Activated T-helper 1 cell treated with anti-CD3 and anti-CD28 coated beads, Interleukin-2, amount 50 U/mL, for 16 hours (primary cell): ENCODE measurements around the gene ARHGAP11A.

Experiments used
- DNase-seq, 2 donors: peaks; one replicate each; pipeline ENCODE4 v3.0.0-alpha.2; 2020; ENCODE audit warnings: low read depth in 1 of 2, low spot score in 1 of 2

Gene ARHGAP11A

DNA sequence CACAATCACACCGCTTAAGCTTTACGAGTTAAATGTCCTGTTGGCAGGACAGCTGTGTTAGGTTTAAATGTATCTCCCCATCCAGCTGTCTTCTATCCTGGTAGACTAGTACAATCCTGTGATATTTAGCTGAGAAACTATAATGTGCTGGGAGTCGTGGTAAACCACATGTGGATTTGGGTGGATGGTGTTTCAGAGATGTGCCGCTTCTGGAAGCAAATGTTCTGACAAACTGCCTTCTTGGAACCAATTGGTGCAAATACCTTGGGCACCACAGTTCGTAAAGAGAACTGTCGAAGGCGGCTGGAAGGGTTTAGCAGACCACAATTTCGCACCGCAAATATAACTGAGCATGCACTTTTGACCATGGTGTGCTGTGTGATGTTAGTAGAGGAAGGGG lies 41.2 kb downstream of the ARHGAP11A start:
- DNase-seq = no peak

- DNase-seq = no peak
These were observed 42.0 kb downstream of the ARHGAP11A start for GRCh38 chr15:32657198-32657883.

- no peak for DNase-seq
These were observed 42.6 kb downstream of the ARHGAP11A start for GRCh38 chr15:32657941-32658340.

GRCh38 chr15:32659340-32660155 lies 44.2 kb downstream of the ARHGAP11A start:
- no peak for DNase-seq

GRCh38 chr15:32663671-32664070 lies 48.4 kb downstream of the ARHGAP11A start:
- no peak for DNase-seq

DNA sequence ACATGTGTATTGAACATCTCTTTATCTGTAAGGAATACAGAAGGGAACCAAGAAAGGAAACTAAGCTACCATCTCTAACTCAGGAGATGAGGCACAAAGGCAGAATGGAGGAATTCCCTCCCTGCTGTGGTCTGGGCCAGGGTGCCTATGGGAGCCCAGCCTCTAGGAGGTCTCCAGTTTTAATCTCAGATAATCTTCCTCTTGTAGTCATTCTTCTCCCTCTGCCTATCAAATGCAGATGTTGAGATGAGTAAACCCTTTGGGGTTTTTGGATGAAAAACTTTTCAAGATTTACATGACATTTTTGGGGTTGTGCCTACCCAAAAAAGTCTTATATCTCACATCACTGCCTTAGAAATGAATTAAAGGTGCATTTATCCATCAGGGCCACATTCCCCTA lies 49.5 kb downstream of the ARHGAP11A start:
- no peak for DNase-seq

GRCh38 chr15:32667321-32667720 lies 52.0 kb downstream of the ARHGAP11A start:
- DNase-seq = no peak

GRCh38 chr15:32668942-32669341 lies 53.6 kb downstream of the ARHGAP11A start:
- no peak for DNase-seq

- DNase-seq = no peak
These were observed 54.8 kb downstream of the ARHGAP11A start for GRCh38 chr15:32669896-32670611.

DNA sequence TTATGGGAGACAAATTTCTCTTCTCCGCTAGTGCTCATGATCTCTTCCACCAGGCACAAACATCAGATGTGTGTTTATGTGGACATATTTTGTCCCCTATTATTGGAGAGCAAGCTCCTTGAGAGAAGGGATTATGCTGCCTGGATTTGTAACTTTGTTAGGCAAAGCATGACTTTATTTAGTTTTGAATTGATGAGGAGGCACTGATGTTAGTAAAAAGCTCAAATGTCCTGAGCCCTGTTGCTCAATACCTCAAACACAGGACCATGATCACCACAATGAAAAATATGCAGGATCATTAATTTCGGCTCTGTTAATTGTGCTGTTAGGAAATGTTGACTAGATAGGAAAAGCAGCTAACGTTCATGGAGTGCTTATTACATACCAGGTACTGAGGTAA lies 55.3 kb downstream of the ARHGAP11A start:
- DNase-seq = no peak

- no peak for DNase-seq
These were observed 56.3 kb downstream of the ARHGAP11A start for GRCh38 chr15:32671339-32672325.

DNA sequence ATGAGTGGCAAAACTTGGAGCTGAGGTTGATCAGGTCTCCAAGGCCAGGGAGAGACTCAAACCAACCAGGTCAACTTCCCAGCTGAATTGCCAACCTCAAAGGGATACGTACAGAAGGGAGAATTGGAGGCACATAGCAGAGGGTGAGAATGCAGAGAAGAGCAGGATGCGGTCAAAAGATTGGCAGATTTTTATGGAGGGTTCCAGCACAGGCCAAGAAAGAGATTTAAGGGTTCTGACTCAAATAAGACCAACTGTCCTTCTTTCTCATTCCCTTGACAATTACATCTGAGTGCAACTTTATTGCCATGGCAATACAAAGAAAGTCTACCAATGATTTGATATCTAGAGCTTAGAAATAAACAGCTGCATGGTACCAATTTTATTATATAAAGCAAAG lies 59.4 kb downstream of the ARHGAP11A start:
- no peak for DNase-seq

GRCh38 chr15:32675466-32675865 lies 60.2 kb downstream of the ARHGAP11A start:
- no peak for DNase-seq

- no peak for DNase-seq
These were observed 60.9 kb downstream of the ARHGAP11A start for GRCh38 chr15:32676169-32676568.

- DNase-seq = no peak
These were observed 62.0 kb downstream of the ARHGAP11A start for GRCh38 chr15:32677238-32677750.

DNA sequence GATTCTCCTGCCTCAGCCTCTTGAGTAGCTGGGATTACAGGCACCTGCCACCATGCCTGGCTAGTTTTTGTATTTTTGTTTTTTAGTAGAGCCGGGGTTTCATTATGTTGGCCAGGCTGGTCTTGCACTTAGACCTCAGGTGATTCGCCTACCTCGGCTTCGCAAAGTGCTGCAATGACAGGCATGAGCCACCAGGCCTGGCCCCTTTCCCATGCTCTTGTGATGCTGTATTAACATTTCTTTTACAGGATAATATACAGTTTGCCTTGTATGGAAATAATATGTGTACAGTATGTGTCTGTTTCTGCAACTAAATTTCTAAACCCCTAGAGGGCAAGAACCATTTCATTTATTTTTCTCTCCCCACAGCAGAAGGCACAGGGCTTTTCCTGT lies 64.0 kb downstream of the ARHGAP11A start:
- no peak for DNase-seq

DNA sequence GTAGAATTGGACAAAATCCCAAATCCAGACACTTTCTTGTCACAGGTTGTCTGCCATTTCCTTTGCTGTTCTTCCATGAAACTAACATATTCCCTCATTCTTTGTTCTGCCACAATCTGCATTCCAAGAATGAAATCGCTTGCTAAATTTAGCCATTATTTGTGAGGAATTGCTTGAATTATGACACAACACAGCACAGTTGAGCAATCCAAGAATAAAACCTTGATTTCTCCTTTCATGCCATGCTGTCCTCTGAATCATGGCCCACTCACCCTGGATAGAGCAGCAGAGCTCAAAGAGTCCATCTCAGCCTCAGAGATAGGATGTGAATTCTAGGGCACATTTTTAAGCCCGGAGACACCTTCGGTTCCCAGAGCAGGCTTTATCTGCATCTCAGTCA lies 67.3 kb downstream of the ARHGAP11A start:
- DNase-seq = no peak

DNA sequence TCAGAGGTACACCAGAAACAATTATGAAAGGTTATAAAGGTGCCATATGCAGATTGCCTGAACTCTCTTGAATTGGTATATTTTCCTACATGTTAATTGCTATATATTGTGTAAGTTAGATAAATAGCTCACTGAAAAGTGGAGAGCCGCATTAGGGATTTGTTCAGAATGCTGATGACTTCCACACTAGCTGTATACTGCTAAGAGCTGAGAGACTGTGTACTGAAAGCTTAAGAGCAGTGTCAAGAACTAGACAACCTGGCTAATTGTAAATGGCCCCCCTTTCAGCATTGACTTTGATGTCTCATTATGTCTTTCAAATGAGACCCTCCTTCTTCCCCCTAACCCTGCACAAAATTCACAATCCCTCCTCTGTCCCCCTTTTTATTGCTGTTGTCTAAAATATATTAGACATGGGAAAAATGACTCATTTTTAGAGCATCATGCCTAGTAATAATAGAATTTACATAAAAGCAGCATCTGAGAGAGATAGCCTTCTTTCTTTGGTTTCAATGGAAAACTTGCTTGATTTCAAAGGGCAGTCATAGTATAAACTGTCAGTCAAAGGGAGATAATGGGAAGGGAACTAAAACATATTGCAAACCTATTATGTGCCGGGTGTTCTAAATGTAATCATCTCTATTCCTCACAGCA lies 67.8 kb downstream of the ARHGAP11A start:
- no peak for DNase-seq

GRCh38 chr15:32683906-32684584 lies 68.7 kb downstream of the ARHGAP11A start:
- no peak for DNase-seq
